ENCODE data around the gene CSGALNACT2. TPM values are rescaled to one million over a fixed set of nuclear protein-coding genes. Genes with fewer than 3 reads are reported as not detected.
A peak's percentile ranks its signal among the peaks of the same experiment; 100 is the strongest.

Gene CSGALNACT2
- polyA plus RNA-seq, 3 donors from 2014 or later, result 14.8 to 27.6 (median 17.6) TPM

DNA sequence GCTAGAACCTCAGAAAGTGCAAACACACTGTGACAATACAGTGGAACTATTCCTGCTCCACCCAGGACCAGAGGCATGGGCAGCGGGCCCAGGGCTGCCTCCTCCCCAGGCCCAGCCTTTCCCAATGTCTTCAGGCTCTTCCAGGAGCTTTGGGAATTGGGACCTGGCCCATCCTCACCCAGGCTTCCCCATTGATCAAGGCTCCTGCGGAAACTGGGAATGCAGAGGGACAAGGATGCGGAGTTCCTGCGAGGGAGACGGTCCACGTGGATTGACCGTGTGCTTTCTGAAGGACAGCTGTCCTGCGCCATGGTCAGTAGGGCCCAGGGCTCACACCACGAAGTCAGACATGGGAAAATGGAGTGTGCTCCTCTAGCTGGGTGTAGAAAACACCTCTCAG is 56.6 kb downstream of the CSGALNACT2 start:
- H3K36me3 Mint-ChIP-seq, result peaks cover 3 to 6% (median 3%) of the 10 kb centered on the region in 3 donors
- no peak overlapping the region for H3K27ac Mint-ChIP-seq

DNA sequence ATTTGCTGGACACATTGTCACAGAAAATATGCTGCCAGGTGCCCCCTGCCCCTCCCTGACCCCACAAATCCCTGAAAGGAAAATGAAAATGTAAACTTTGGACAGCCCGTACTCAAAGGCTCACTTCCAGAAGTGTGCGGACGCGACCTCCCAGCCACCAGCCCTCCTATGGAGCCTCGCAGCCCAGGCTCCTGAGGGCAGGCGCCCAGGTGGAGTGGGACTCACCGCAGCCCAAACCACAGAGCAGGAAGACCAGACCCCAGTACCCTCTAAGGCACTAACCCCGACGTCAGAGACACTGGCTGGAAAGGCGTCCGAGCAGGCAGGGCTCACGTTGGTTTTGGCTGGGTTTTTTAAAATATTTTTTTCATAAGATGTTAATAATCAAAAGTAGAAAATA is 57.3 kb downstream of the CSGALNACT2 start:
- H3K27ac Mint-ChIP-seq, result peak overlapping the region in 1 of 6 donors; percentile 8
- H3K9me3 Mint-ChIP-seq, result no peaks in the 10 kb centered on the region
- H3K4me3 Mint-ChIP-seq, result no peak overlapping the region
- peaks cover 3 to 8% (median 3%) of the 10 kb centered on the region in 3 donors for H3K36me3 Mint-ChIP-seq
- DNase-seq, result no peak
- peaks cover 0 to 3% (median 2%) of the 10 kb centered on the region in 3 donors for H3K27me3 Mint-ChIP-seq (ENCODE audit: low read depth in 3 of 3)
- peaks cover 2 to 7% of the 10 kb centered on the region in 2 donors for H3K4me1 Mint-ChIP-seq

More for the DNA sequence above, 56.6 kb downstream of the CSGALNACT2 start:
- no peak for DNase-seq
- Mint-ChIP-seq H3K4me1 (peaks cover 2 to 14% of the 10 kb centered on the region in 2 donors), H3K27me3 (ENCODE audit: low read depth in 3 of 3) (peaks cover 0 to 3% (median 2%) of the 10 kb centered on the region in 3 donors), H3K9me3 (no peaks in the 10 kb centered on the region), H3K4me3 (no peak overlapping the region)

GRCh38 chr10:43196131-43196980 is 58.1 kb downstream of the CSGALNACT2 start:
- peak overlapping the region in 1 of 6 donors; percentile 26 for H3K27ac Mint-ChIP-seq
- H3K4me1 Mint-ChIP-seq, result peaks cover 2 to 7% of the 10 kb centered on the region in 2 donors
- peaks cover 3 to 8% (median 3%) of the 10 kb centered on the region in 3 donors for H3K36me3 Mint-ChIP-seq
- peaks cover 0 to 3% (median 2%) of the 10 kb centered on the region in 3 donors for H3K27me3 Mint-ChIP-seq (ENCODE audit: low read depth in 3 of 3)
- no peak for DNase-seq
- H3K9me3 Mint-ChIP-seq, result no peaks in the 10 kb centered on the region
- no peak overlapping the region for H3K4me3 Mint-ChIP-seq

DNA sequence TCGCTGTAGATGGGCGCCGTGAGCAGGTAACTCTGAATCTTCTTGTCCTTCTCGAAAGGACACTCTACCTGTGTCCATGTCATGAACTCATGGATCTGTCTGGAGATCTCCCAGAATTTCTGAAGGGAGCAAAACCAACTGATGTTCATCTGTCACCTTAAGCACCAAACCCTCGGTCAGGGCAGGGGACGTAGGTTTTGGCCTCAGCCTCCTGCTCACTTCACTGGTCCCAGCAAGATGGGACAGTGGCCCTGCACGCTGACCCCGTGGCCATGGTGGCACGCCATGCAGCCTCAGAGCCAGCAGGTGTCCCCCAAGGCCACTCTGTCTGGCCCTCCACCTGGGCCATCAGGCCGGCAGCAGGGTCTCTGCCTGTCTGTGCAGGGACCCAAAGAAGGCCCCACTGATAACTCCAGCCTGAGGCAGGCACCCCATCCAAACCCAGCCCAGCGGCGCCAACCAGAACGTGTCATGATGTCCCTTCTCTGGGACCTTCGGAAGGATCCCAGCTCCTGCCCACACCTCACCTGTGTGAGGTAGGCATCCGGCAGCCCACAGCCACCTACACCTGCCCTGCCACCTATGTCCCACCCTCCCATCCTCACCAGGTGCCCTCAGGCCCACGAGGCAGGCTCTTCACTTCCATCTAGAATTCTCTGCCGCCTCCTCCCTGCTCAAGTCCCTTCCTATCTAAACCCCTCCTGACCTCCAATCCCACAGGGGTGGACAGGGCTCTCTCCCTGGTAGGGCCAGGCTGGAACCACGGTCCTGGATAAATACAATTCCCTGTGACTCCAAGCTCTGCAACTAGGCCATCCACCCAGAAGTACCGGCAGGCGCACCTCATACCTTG is 59.0 kb downstream of the CSGALNACT2 start:
- Mint-ChIP-seq H3K9me3 (no peaks in the 10 kb centered on the region), H3K4me1 (peaks cover 7 to 8% of the 10 kb centered on the region in 2 donors), H3K4me3 (no peak overlapping the region), H3K27ac (peak overlapping the region in 2 of 6 donors; percentile 68 to 87), H3K27me3 (ENCODE audit: low read depth in 3 of 3) (peaks cover 0 to 3% (median 0%) of the 10 kb centered on the region in 3 donors), H3K36me3 (peaks cover under 1 to 5% (median 3%) of the 10 kb centered on the region in 3 donors)
- no peak for DNase-seq

DNA sequence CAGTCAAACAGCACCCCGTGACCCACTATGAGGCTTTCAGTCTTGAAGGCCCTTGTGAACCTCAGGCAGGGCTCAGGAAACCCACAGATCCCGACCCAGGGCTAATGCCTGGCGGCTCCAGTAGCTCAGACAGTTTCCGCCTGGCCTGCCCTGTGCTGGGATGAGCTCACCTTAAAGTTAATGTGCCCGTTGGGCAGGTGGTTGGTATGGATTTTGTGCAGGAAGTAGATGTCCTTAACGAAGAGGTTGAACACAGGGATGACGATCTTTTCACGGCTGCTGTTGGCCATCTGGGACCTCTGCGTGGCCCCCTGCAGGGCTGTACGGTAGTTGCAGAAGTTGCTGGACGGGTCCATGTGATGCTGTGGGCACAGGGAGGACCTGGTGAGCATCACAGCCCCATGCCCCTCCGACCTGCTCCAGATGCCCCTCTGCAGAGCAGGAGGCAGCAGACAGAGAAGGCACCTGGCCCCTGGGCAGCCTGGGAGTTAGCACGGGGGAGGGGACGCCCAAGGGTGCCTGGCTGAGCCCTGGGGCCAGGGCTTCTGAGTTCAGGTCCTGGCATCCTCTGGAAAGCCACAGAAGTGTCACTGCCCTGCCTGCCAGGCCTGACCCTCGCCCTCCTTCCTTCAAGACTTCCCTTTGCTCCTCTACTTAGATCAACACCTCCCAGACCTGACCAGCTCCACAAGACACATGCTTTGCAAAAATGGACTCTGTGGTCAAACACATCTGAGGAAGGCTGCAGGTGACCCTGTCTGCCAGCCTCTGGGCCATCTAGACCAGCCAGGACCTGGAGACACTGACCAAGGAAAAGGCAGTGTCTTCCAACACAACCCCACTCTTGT is 59.8 kb downstream of the CSGALNACT2 start:
- no peaks in the 10 kb centered on the region for H3K9me3 Mint-ChIP-seq
- H3K27ac Mint-ChIP-seq, result peak overlapping the region in 1 of 6 donors; percentile 6
- peaks cover 7 to 8% of the 10 kb centered on the region in 2 donors for H3K4me1 Mint-ChIP-seq
- no peak overlapping the region for H3K4me3 Mint-ChIP-seq
- peaks cover 0 to 4% (median 3%) of the 10 kb centered on the region in 3 donors for H3K36me3 Mint-ChIP-seq
- H3K27me3 Mint-ChIP-seq (ENCODE audit: low read depth in 3 of 3), result peaks cover 0 to 3% (median 0%) of the 10 kb centered on the region in 3 donors
- DNase-seq, result no peak

GRCh38 chr10:43198682-43199005 is 60.4 kb downstream of the CSGALNACT2 start:
- no peak overlapping the region for H3K4me3 Mint-ChIP-seq
- H3K36me3 Mint-ChIP-seq, result peaks cover 0 to 4% (median 3%) of the 10 kb centered on the region in 3 donors
- peaks cover 0 to 3% (median 0%) of the 10 kb centered on the region in 3 donors for H3K27me3 Mint-ChIP-seq (ENCODE audit: low read depth in 3 of 3)
- no peak overlapping the region for H3K27ac Mint-ChIP-seq
- H3K9me3 Mint-ChIP-seq, result no peaks in the 10 kb centered on the region
- H3K4me1 Mint-ChIP-seq, result peaks cover 7% of the 10 kb centered on the region in 2 donors
- no peak for DNase-seq

- Mint-ChIP-seq H3K36me3 (peaks cover 0 to 4% (median 3%) of the 10 kb centered on the region in 3 donors), H3K9me3 (no peaks in the 10 kb centered on the region), H3K27ac (no peak overlapping the region), H3K27me3 (ENCODE audit: low read depth in 3 of 3) (no peaks in the 10 kb centered on the region), H3K4me1 (peaks cover 7 to 9% of the 10 kb centered on the region in 2 donors), H3K4me3 (no peak overlapping the region)
- DNase-seq, result no peak
These were observed 60.9 kb downstream of the CSGALNACT2 start for GRCh38 chr10:43199088-43199683.

- no peak for DNase-seq
- no peaks in the 10 kb centered on the region for H3K27me3 Mint-ChIP-seq (ENCODE audit: low read depth in 3 of 3)
- H3K27ac Mint-ChIP-seq, result no peak overlapping the region
- peaks cover 0 to 4% (median 3%) of the 10 kb centered on the region in 3 donors for H3K36me3 Mint-ChIP-seq
- H3K9me3 Mint-ChIP-seq, result no peaks in the 10 kb centered on the region
- peaks cover 7 to 10% of the 10 kb centered on the region in 2 donors for H3K4me1 Mint-ChIP-seq
- no peak overlapping the region for H3K4me3 Mint-ChIP-seq
These were observed 61.7 kb downstream of the CSGALNACT2 start for GRCh38 chr10:43199684-43200537.

DNA sequence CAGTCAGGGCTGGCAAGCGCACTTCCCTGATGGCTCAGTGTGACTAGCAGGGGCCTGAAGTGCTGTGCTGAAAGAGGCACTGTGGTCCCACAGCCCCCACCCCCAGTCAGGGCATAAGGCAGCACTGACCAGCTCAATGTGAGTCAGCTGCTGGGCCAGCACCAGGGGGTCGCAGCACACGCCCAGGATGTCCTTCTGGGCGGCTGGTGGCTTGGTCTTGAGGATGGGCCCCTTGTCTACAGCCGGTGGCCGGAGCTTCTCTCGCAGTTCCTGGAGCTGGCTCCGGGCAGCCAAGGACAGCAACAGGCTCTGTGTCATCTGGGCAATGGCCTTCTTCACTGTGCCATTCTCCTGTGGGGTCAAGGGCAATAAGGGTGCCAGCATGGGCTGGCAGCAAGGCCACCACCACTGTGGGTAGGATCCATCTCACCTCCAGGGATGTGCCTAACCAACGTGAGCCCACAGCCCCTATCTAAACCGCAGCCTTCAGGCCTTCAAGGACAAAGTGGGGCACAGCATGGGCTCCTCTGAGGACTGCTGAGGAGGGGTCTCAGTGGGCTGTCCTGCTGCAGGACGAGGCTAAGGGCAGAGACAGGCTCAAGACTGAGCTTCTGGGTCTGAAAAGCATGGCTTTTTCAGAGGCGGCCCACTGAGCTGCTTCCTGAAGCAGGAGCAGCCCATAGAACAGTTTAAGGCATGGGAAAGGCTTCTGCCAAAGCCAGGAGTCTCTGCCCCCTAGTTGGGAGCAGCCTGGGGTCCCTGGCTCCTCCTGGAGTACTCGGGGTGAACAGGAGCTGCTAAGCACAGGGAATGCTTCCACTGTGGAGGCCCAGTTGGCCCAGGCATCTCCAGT is 62.5 kb downstream of the CSGALNACT2 start:
- no peak overlapping the region for H3K27ac Mint-ChIP-seq
- H3K9me3 Mint-ChIP-seq, result no peaks in the 10 kb centered on the region
- DNase-seq, result no peak
- H3K36me3 Mint-ChIP-seq, result peaks cover 0 to 4% (median 3%) of the 10 kb centered on the region in 3 donors
- peaks cover 7 to 12% of the 10 kb centered on the region in 2 donors for H3K4me1 Mint-ChIP-seq
- peak overlapping the region in 3 of 5 donors; percentile 38 to 51 (median 45) for H3K4me3 Mint-ChIP-seq
- H3K27me3 Mint-ChIP-seq (ENCODE audit: low read depth in 3 of 3), result no peaks in the 10 kb centered on the region

DNA sequence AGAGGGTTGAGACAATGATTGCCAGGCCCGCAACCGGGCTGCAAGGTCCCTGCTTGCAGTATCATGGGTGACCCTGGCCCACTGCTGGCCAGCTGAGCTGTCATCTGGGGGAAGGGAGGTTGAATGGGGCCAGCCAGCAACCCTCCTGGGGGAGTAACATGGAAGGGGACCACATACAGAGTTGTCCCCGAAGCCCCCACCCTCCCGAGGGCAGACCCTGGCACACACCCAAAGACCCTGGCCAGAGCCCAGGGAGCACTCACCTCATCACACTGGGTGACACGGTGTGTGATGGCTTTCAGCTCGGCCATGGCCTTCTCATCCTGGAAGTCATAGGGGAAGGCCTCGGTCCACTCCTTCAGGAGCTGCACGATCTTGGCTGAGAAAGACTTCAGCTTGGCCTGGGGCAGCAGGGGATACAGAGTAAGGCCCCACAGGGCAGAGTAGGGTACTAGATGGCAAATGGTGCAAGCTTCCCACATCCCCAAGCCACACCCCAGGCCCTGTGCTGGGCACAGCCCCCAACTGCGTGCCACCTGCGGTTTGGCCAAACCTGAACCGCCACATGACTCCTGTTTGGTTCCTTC is 63.4 kb downstream of the CSGALNACT2 start:
- no peaks in the 10 kb centered on the region for H3K27me3 Mint-ChIP-seq (ENCODE audit: low read depth in 3 of 3)
- H3K4me1 Mint-ChIP-seq, result peaks cover 7 to 12% of the 10 kb centered on the region in 2 donors
- DNase-seq, result peak in 1 of 3 donors; percentile 18
- peak overlapping the region in 1 of 6 donors; percentile 13 for H3K27ac Mint-ChIP-seq
- H3K4me3 Mint-ChIP-seq, result peak overlapping the region; percentile 33 to 85 (median 83)
- peaks cover 0 to 4% (median 3%) of the 10 kb centered on the region in 3 donors for H3K36me3 Mint-ChIP-seq
- H3K9me3 Mint-ChIP-seq, result no peaks in the 10 kb centered on the region

DNA sequence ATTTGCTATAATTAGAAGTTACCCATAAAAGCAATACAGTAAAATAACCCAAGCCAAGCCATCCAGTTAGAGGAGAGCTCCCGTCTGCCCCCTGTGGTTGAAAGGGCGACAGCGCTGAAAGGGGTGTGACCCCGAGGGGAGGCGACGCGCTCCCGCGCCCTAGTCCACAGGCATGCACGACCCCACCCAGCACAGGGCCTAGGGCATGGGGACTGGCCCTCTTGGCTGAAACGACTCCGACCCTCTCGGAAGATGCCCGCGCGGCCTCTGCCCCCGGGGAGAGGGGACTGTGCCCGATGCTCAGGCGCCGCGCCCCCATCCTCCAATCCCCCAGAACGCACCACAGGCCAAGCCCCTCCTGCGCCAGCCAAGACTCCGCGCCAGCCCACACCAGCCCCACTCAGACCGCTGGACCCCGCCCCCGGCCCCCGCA is 64.0 kb downstream of the CSGALNACT2 start:
- Mint-ChIP-seq H3K36me3 (peaks cover 0 to 4% (median 3%) of the 10 kb centered on the region in 3 donors), H3K4me1 (peaks cover 7 to 12% of the 10 kb centered on the region in 2 donors), H3K4me3 (peak overlapping the region; percentile 80 to 85 (median 83)), H3K27ac (peak overlapping the region in 4 of 6 donors; percentile 13 to 73 (median 46)), H3K9me3 (no peaks in the 10 kb centered on the region), H3K27me3 (ENCODE audit: low read depth in 3 of 3) (no peaks in the 10 kb centered on the region)
- DNase-seq, result peak; percentile 42 to 54 (median 52)

Measured in immature natural killer cell (primary cell).